ENCODE measurements around the gene EGFR. TPM values are rescaled to one million over a fixed set of nuclear protein-coding genes. Genes with fewer than 3 reads are reported as not detected.

Gene EGFR
- total RNA-seq, 3 donors from 2014 or later: 61.9 to 164 (median 65.0) TPM

DNA sequence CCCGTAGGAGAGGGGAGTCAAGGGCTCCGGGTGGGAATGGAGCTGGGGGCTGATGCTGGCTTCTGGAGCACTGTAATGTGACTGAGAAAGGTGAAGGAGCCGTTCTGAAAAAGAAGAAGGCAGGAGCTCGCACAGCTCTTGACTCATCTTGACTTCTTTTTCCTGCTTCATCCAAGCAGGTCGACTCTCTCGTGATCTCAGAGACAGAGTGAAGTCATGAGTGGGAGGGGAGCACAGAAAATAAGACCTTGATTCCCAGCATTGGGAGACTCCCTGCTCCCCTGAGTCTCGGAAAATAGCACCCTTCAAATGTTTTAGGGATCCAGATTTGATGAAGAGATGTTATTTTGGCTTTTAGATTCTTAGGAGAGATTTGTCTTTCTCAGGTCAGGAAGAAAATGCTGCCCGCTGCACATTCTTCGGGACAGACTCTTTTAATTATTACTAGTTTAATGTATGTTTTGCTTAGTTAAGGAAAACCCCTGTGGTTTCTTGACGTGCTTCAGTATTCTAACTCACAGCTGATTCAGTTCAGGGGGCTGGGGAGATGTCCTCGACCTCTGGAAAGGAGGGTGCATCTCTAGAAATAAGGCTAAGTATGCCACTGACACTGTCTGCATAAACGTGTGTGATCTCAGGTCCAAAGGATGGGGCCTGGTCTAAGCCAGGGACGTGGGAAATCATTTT lies 34.1 kb downstream of the EGFR start:
- Histone ChIP-seq H3K4me1 (peaks cover 7 to 29% of the 10 kb centered on the region in 2 donors), H3K9me3 (no peaks in the 10 kb centered on the region), H3K27me3 (no peaks in the 10 kb centered on the region), H3K36me3 (no peaks in the 10 kb centered on the region), H3K4me3 (peak overlapping the region in 1 of 3 donors; percentile 49), H3K27ac (peak overlapping the region; percentile 83 to 92)
- TF ChIP-seq POLR2A (IDR thresholded peaks at IDR 0.05) (no peak), POLR2AphosphoS5 (IDR thresholded peaks at IDR 0.05) (no peak)
- TF ChIP-seq, protein P1, sequence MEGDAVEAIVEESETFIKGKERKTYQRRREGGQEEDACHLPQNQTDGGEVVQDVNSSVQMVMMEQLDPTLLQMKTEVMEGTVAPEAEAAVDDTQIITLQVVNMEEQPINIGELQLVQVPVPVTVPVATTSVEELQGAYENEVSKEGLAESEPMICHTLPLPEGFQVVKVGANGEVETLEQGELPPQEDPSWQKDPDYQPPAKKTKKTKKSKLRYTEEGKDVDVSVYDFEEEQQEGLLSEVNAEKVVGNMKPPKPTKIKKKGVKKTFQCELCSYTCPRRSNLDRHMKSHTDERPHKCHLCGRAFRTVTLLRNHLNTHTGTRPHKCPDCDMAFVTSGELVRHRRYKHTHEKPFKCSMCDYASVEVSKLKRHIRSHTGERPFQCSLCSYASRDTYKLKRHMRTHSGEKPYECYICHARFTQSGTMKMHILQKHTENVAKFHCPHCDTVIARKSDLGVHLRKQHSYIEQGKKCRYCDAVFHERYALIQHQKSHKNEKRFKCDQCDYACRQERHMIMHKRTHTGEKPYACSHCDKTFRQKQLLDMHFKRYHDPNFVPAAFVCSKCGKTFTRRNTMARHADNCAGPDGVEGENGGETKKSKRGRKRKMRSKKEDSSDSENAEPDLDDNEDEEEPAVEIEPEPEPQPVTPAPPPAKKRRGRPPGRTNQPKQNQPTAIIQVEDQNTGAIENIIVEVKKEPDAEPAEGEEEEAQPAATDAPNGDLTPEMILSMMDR (IDR thresholded peaks at IDR 0.05): no peak
- intact Hi-C loops (cut with DNase I; ENCODE audit: low total_unique reads): no loop called here
- no peak for DNase-seq (ENCODE audit: low spot score in 2 of 2)

DNA sequence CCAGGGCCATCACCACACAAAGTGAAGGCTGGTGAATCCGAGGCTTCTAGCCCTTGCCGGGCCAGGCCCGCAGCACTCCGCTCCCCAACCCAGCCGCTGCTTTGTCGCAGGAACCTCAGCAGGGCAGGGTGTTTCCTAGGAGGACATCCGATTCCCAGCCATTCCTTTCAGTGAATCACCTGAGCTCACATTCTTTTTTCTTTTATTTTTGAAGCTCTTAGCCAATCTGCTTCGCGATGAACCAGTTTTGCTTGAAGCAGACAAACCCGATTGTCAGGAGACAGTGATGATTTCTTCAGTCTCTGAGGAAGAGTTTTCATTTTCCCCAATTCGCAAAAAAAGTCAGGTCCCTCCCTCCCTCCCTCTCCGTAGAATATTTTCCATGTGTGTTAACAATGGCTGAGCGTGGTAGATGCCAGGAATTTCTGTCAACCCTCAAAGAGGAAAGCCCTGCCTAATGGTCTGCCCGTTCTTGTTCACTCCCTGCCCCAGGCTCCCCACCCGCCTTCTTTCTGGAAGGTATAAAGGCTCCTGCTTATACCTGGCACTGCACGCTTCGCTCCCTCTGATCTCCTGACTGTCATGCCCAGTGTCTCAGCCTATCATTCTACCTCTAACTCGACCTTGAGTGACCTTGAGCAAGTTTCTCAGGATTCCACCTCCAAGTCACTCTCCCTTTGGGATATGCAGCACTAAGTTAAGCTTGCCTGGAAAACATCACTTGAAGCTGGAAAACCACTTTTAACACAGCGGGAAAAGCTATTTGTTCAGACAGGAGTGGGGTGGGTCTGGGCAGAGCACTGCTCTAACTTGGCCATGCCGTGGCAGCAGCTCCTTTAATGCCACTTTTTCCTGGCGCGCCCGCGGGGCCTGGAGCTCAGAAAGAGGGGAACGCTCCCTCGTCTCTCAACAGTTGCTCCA lies 35.1 kb downstream of the EGFR start:
- DNase-seq (ENCODE audit: low spot score in 2 of 2): peak in 1 of 2 donors; percentile 71
- H3K27me3 ChIP-seq: no peaks in the 10 kb centered on the region
- no peaks in the 10 kb centered on the region for H3K36me3 ChIP-seq
- H3K9me3 ChIP-seq: no peaks in the 10 kb centered on the region
- H3K4me3 ChIP-seq: peak overlapping the region in 2 of 3 donors; percentile 15 to 49
- TF ChIP-seq POLR2AphosphoS5 (IDR thresholded peaks at IDR 0.05): peak in 1 of 3 donors; percentile 43
- no peak for TF ChIP-seq POLR2A (IDR thresholded peaks at IDR 0.05)
- peak overlapping the region; percentile 83 to 92 for H3K27ac ChIP-seq
- H3K4me1 ChIP-seq: peaks cover 7 to 21% of the 10 kb centered on the region in 2 donors
- intact Hi-C loops (cut with DNase I; ENCODE audit: low total_unique reads): no loop called here

DNA sequence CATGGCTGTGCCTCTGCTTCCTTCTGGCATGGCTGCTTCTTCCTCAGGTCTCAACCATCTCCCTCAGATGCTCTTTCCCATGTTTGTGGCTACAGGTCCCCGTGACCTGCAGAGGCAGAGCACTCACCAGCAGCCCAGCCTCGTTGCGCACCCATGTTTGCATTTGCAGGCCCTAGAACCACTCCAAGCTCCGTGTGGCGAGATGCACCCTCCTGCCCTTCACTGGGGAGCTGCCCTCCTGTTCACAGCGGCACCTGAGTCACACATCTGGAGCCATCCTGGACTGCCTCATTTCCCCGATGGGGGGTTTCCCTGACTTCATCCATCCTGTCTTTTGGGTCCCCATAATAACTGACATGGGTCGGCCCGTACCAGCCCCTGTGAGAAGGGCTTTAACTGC lies 35.9 kb downstream of the EGFR start:
- Histone ChIP-seq H3K27ac (peak overlapping the region; percentile 83 to 92), H3K9me3 (no peaks in the 10 kb centered on the region), H3K27me3 (no peaks in the 10 kb centered on the region), H3K4me1 (peaks cover 7 to 18% of the 10 kb centered on the region in 2 donors), H3K36me3 (no peaks in the 10 kb centered on the region), H3K4me3 (peak overlapping the region in 1 of 3 donors; percentile 49)
- TF ChIP-seq POLR2A (IDR thresholded peaks at IDR 0.05) (no peak), POLR2AphosphoS5 (IDR thresholded peaks at IDR 0.05) (no peak)
- TF ChIP-seq, protein P1 (IDR thresholded peaks at IDR 0.05): no peak
- intact Hi-C loops (cut with DNase I; ENCODE audit: low total_unique reads): no loop called here
- DNase-seq (ENCODE audit: low spot score in 2 of 2): no peak

DNA sequence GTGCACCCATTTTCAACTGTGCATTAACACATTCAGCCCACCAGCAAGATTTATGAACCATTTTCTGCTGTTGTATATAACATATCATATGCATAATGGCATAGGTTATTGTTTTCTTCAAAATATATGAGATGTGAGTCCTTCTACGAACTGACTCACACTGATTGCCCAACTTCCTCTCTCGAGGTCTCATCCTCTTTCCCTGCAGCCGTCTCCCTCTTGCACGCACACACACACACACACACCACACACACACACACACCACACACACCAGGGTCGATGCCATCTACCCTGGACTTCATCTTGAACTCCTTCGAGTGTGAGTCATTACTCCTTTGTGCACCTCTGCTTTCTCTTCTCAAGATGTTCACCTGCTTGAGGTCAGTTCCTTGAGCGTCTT lies 36.7 kb downstream of the EGFR start:
- Histone ChIP-seq H3K36me3 (no peaks in the 10 kb centered on the region), H3K27me3 (no peaks in the 10 kb centered on the region), H3K9me3 (no peaks in the 10 kb centered on the region), H3K4me3 (no peak overlapping the region), H3K4me1 (peaks cover 7 to 18% of the 10 kb centered on the region in 2 donors), H3K27ac (peak overlapping the region; percentile 83 to 92)
- no peak for DNase-seq (ENCODE audit: low spot score in 2 of 2)
- TF ChIP-seq, protein P1 (IDR thresholded peaks at IDR 0.05): no peak
- TF ChIP-seq POLR2AphosphoS5 (IDR thresholded peaks at IDR 0.05) (no peak), POLR2A (IDR thresholded peaks at IDR 0.05) (no peak)
- intact Hi-C loops (cut with DNase I; ENCODE audit: low total_unique reads): no loop called here

DNA sequence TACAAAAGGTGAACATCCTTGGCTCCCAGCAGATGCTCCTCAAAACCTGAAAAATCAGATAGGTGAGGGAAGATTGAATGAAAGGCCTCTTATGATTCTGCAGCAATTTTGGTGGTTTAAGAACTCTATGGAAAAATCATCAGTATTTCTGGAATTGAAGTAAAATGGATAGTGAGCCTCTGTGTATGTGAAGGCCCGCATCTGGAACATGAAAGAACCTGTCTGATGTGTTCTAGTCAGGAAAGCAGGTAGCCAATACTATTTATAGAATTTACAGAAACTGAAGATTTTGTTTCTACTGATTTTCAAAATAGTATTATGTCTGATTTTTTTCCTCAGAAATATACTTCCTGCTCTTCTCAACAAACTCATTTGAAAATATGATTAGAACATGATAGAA lies 37.3 kb downstream of the EGFR start:
- Histone ChIP-seq H3K27me3 (no peaks in the 10 kb centered on the region), H3K9me3 (no peaks in the 10 kb centered on the region), H3K4me3 (no peak overlapping the region), H3K36me3 (no peaks in the 10 kb centered on the region), H3K27ac (peak overlapping the region in 1 of 2 donors; percentile 92), H3K4me1 (peaks cover 7 to 18% of the 10 kb centered on the region in 2 donors)
- DNase-seq (ENCODE audit: low spot score in 2 of 2): no peak
- TF ChIP-seq, protein P1 (IDR thresholded peaks at IDR 0.05): no peak
- TF ChIP-seq POLR2A (IDR thresholded peaks at IDR 0.05): no peak
- TF ChIP-seq POLR2AphosphoS5 (IDR thresholded peaks at IDR 0.05): no peak
- intact Hi-C loops (cut with DNase I; ENCODE audit: low total_unique reads): no loop called here

All from breast epithelium (tissue), 4 donors.